ENCODE measurements around the gene MAJIN. TPM values are rescaled to one million over a fixed set of nuclear protein-coding genes. Genes with fewer than 3 reads are reported as not detected.

The MAJIN gene
- polyA plus RNA-seq, 1 of the 3 experiments (the other 2 are of a cell fraction) = not detected

- Histone ChIP-seq H4K20me1 (ENCODE audit: insufficient read depth) (no peaks in the 10 kb centered on the region), H3K9me2 (no peaks in the 10 kb centered on the region), H3K4me2 (no peak overlapping the region), H3K4me3 (ENCODE audit: low read depth in 2 of 2, low read length in 1 of 2) (no peak overlapping the region), H3K4me1 (ENCODE audit: control insufficient read depth in 1 of 2, insufficient read depth in 2 of 2, low read depth in 1 of 2, low read length in 1 of 2) (no peaks in the 10 kb centered on the region; a peak in 1 of 4 replicates), H3K27ac (ENCODE audit: low read depth in 2 of 2, low read length in 1 of 2) (no peak overlapping the region), H3K9me3 (no peaks in the 10 kb centered on the region), H3K27me3 (ENCODE audit: insufficient read depth) (no peaks in the 10 kb centered on the region), H2AFZ (ENCODE audit: low read depth) (no peak overlapping the region), H3F3A (replicated peaks; ENCODE audit: insufficient read depth) (no peaks in the 10 kb centered on the region), H3K9ac (no peak overlapping the region), H3K79me2 (ENCODE audit: insufficient read depth) (no peaks in the 10 kb centered on the region), H3K36me3 (replicated peaks in 1 of 2; ENCODE audit: control insufficient read depth in 1 of 2, insufficient read depth in 2 of 2, low read length in 1 of 2) (no peaks in the 10 kb centered on the region)
- TF ChIP-seq MXI1 (IDR thresholded peaks at IDR 0.05; ENCODE audit: low read depth, low read length) (no peak), POLR2AphosphoS5 (IDR thresholded peaks at IDR 0.05; ENCODE audit: low read depth, low read length) (no peak)
- WGBS (ENCODE audit: low lambda C conversion rate) = 50% methylated on average over 1 of the region's 1 CpG
- ChIA-PET POLR2A (no interaction called here), CTCF (interaction anchor here (1.2 to 2.3 kb wide), 3 partner anchors 15 to 111 kb away, joined by 3 to 12 read pairs (median 4); partner anchors contain the start of gene ARL2)
- no peak for DNase-seq
Measured at GRCh38 chr11:64999478-64999877, 27.6 kb upstream of the MAJIN start.

GRCh38 chr11:64998690-64999431, 27.0 kb upstream of the MAJIN start:
- Histone ChIP-seq H3K9ac (no peak overlapping the region), H2AFZ (ENCODE audit: low read depth) (no peak overlapping the region), H3K9me3 (no peaks in the 10 kb centered on the region), H3K79me2 (ENCODE audit: insufficient read depth) (no peaks in the 10 kb centered on the region), H4K20me1 (ENCODE audit: insufficient read depth) (no peaks in the 10 kb centered on the region), H3K36me3 (replicated peaks in 1 of 2; ENCODE audit: control insufficient read depth in 1 of 2, insufficient read depth in 2 of 2, low read length in 1 of 2) (no peaks in the 10 kb centered on the region), H3K27ac (ENCODE audit: low read depth in 2 of 2, low read length in 1 of 2) (no peak overlapping the region), H3K9me2 (no peaks in the 10 kb centered on the region), H3K27me3 (ENCODE audit: insufficient read depth) (no peaks in the 10 kb centered on the region), H3F3A (replicated peaks; ENCODE audit: insufficient read depth) (no peaks in the 10 kb centered on the region), H3K4me1 (ENCODE audit: control insufficient read depth in 1 of 2, insufficient read depth in 2 of 2, low read depth in 1 of 2, low read length in 1 of 2) (no peaks in the 10 kb centered on the region; a peak in 1 of 4 replicates), H3K4me2 (no peak overlapping the region), H3K4me3 (ENCODE audit: low read depth in 2 of 2, low read length in 1 of 2) (no peak overlapping the region)
- ChIA-PET CTCF (interaction anchor here (0.7 to 2.3 kb wide), 7 partner anchors 14 to 113 kb away, joined by 3 to 12 read pairs (median 3); partner anchors contain the start of genes ARL2, SAC3D1 and TM7SF2), POLR2A (no interaction called here)
- no peak for DNase-seq
- 66% methylated on average over 5 of the region's 9 CpGs for WGBS (ENCODE audit: low lambda C conversion rate)
- no peak for TF ChIP-seq EP300 (IDR thresholded peaks at IDR 0.05; ENCODE audit: borderline replicate concordance in 1 of 2, low read depth in 1 of 2, low read length in 1 of 2)
- no peak for TF ChIP-seq JUND (IDR thresholded peaks at IDR 0.05)
- no peak for TF ChIP-seq TAF1 (IDR thresholded peaks at IDR 0.05; ENCODE audit: borderline replicate concordance, low read depth, low read length)

- no peak for TF ChIP-seq TEAD4 (IDR thresholded peaks at IDR 0.05; ENCODE audit: borderline replicate concordance, insufficient read depth)
- TF ChIP-seq REST (IDR thresholded peaks at IDR 0.05; ENCODE audit: low read depth, low read length) = no peak
- no peak for TF ChIP-seq JUND (IDR thresholded peaks at IDR 0.05)
- no peak for TF ChIP-seq IRF3 (IDR thresholded peaks at IDR 0.05; ENCODE audit: low read depth, low read length)
- TF ChIP-seq ZBTB33 (IDR thresholded peaks at IDR 0.05; ENCODE audit: borderline replicate concordance, low read depth) = no peak
- TF ChIP-seq SMC3 (IDR thresholded peaks at IDR 0.05; ENCODE audit: low read depth, low read length) = no peak
- no peak for TF ChIP-seq ELF1 (IDR thresholded peaks at IDR 0.05)
- no peak for TF ChIP-seq RAD21 (IDR thresholded peaks at IDR 0.05; ENCODE audit: low read length)
- no peak for TF ChIP-seq NFIC (IDR thresholded peaks at IDR 0.05; ENCODE audit: borderline replicate concordance)
- no peak for TF ChIP-seq MXI1 (IDR thresholded peaks at IDR 0.05; ENCODE audit: low read depth, low read length)
- TF ChIP-seq TAF1 (IDR thresholded peaks at IDR 0.05; ENCODE audit: borderline replicate concordance, low read depth, low read length) = no peak
- Histone ChIP-seq H3K27ac (ENCODE audit: low read depth in 2 of 2, low read length in 1 of 2) (no peak overlapping the region), H3K9me3 (no peaks in the 10 kb centered on the region), H3K9ac (no peak overlapping the region), H3K79me2 (ENCODE audit: insufficient read depth) (no peaks in the 10 kb centered on the region), H2AFZ (ENCODE audit: low read depth) (no peak overlapping the region), H3K9me2 (no peaks in the 10 kb centered on the region), H3K36me3 (replicated peaks in 1 of 2; ENCODE audit: control insufficient read depth in 1 of 2, insufficient read depth in 2 of 2, low read length in 1 of 2) (no peaks in the 10 kb centered on the region), H3K27me3 (ENCODE audit: insufficient read depth) (no peaks in the 10 kb centered on the region), H3K4me1 (ENCODE audit: control insufficient read depth in 1 of 2, insufficient read depth in 2 of 2, low read depth in 1 of 2, low read length in 1 of 2) (no peaks in the 10 kb centered on the region; a peak in 1 of 4 replicates), H3K4me2 (no peak overlapping the region), H4K20me1 (ENCODE audit: insufficient read depth) (no peaks in the 10 kb centered on the region), H3K4me3 (ENCODE audit: low read depth in 2 of 2, low read length in 1 of 2) (no peak overlapping the region), H3F3A (replicated peaks; ENCODE audit: insufficient read depth) (no peaks in the 10 kb centered on the region)
- ChIA-PET POLR2A (no interaction called here), CTCF (interaction anchor here (0.7 to 2.3 kb wide), 7 partner anchors 15 to 114 kb away, joined by 3 to 12 read pairs (median 3); partner anchors contain the start of genes ARL2, SAC3D1 and TM7SF2)
- DNase-seq = peak; percentile 40
- 27% methylated on average over 1 of the region's 1 CpG for WGBS (ENCODE audit: low lambda C conversion rate)
Measured at GRCh38 chr11:64998141-64998540, 26.2 kb upstream of the MAJIN start.

Data from SK-N-SH (cell line).